Measurements from ENCODE around the gene PZP. TPM values are rescaled to one million over a fixed set of nuclear protein-coding genes. Genes with fewer than 3 reads are reported as not detected.
A peak's percentile ranks its signal among the peaks of the same experiment; 100 is the strongest.

The PZP gene
- total and polyA plus RNA-seq, 2 of the 13 experiments (the other 11 are each of a cell fraction or from before 2014, with no cell fraction given), result 0.07 to 0.89 TPM

GRCh38 chr12:9108504-9109212 is 99.5 kb downstream of the PZP start (continued):
- TF ChIP-seq ZNF34 (CRISPR knock-in tag; IDR thresholded peaks at IDR 0.05; ENCODE audit: borderline replicate concordance), result no peak
- TF ChIP-seq ATRX (CRISPR knock-in tag; IDR thresholded peaks at IDR 0.05; ENCODE audit: borderline replicate concordance), result no peak
- no peak for TF ChIP-seq WIZ (CRISPR knock-in tag; IDR thresholded peaks at IDR 0.05)
- TF ChIP-seq MAZ (IDR thresholded peaks at IDR 0.05; ENCODE audit: borderline replicate concordance, low read depth, low read length), result no peak
- 0 out of 2 replicates have a peak, but pooled peaks have one; percentile 10 for TF ChIP-seq MAZ (CRISPR knock-in tag; IDR thresholded peaks at IDR 0.05; ENCODE audit: low read depth)
- TF ChIP-seq SMYD3 (CRISPR knock-in tag; IDR thresholded peaks at IDR 0.05), result 0 out of 2 replicates have a peak, but pooled peaks have one; percentile 63
- TF ChIP-seq ZFP41 (CRISPR knock-in tag; IDR thresholded peaks at IDR 0.05; ENCODE audit: borderline replicate concordance), result no peak
- no peak for TF ChIP-seq U2AF1 (optimal IDR thresholded peaks at IDR 0.05; ENCODE audit: low read depth, low read length)
- TF ChIP-seq ZNF607 (CRISPR knock-in tag; IDR thresholded peaks at IDR 0.05; ENCODE audit: borderline replicate concordance), result no peak
- no peak for TF ChIP-seq ZNF841 (CRISPR knock-in tag; IDR thresholded peaks at IDR 0.05; ENCODE audit: borderline replicate concordance)
- TF ChIP-seq RORA (CRISPR knock-in tag; IDR thresholded peaks at IDR 0.05), result no peak
- no peak for TF ChIP-seq NFE2 (CRISPR knock-in tag; IDR thresholded peaks at IDR 0.05)
- no peak for TF ChIP-seq MZF1 (CRISPR knock-in tag; IDR thresholded peaks at IDR 0.05; ENCODE audit: borderline replicate concordance)
- no peak for TF ChIP-seq FOXP1 (IDR thresholded peaks at IDR 0.05)
- no peak for TF ChIP-seq FOXP1 (CRISPR knock-in tag; IDR thresholded peaks at IDR 0.05)
- TF ChIP-seq CBX5 (CRISPR knock-in tag; IDR thresholded peaks at IDR 0.05; ENCODE audit: borderline replicate concordance), result no peak
- TF ChIP-seq ZFP36L2 (CRISPR knock-in tag; IDR thresholded peaks at IDR 0.05), result no peak
- TF ChIP-seq FOXM1 (CRISPR knock-in tag; IDR thresholded peaks at IDR 0.05), result no peak
- TF ChIP-seq SUZ12 (IDR thresholded peaks at IDR 0.05; ENCODE audit: low read depth, low read length), result no peak
- no peak for TF ChIP-seq REL (CRISPR knock-in tag; conservative IDR thresholded peaks at IDR 0.05)
- no peak for TF ChIP-seq KDM1A (CRISPR knock-in tag; IDR thresholded peaks at IDR 0.05)
- no peak for TF ChIP-seq ZNF816 (CRISPR knock-in tag; IDR thresholded peaks at IDR 0.05; ENCODE audit: borderline replicate concordance)
- TF ChIP-seq, protein P1, sequence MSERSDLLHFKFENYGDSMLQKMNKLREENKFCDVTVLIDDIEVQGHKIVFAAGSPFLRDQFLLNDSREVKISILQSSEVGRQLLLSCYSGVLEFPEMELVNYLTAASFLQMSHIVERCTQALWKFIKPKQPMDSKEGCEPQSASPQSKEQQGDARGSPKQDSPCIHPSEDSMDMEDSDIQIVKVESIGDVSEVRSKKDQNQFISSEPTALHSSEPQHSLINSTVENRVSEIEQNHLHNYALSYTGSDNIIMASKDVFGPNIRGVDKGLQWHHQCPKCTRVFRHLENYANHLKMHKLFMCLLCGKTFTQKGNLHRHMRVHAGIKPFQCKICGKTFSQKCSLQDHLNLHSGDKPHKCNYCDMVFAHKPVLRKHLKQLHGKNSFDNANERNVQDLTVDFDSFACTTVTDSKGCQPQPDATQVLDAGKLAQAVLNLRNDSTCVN (CRISPR knock-in tag; IDR thresholded peaks at IDR 0.05; ENCODE audit: borderline replicate concordance), result no peak
- TF ChIP-seq TSC22D2 (CRISPR knock-in tag; IDR thresholded peaks at IDR 0.05; ENCODE audit: borderline replicate concordance), result no peak
- TF ChIP-seq RNF219 (CRISPR knock-in tag; IDR thresholded peaks at IDR 0.05), result no peak
- no peak for TF ChIP-seq ZNF441 (CRISPR knock-in tag; IDR thresholded peaks at IDR 0.05; ENCODE audit: borderline replicate concordance)
- TF ChIP-seq ZNF761 (CRISPR knock-in tag; conservative IDR thresholded peaks at IDR 0.05), result no peak
- 0 out of 2 replicates have a peak, but pooled peaks have one; percentile 14 for TF ChIP-seq ZNF331 (CRISPR knock-in tag; IDR thresholded peaks at IDR 0.05)
- no peak for TF ChIP-seq ZFP36L1 (CRISPR knock-in tag; IDR thresholded peaks at IDR 0.05)
- TF ChIP-seq CBX1 (IDR thresholded peaks at IDR 0.05; ENCODE audit: low read depth), result no peak
- no peak for TF ChIP-seq ZSCAN12 (CRISPR knock-in tag; IDR thresholded peaks at IDR 0.05)
- no peak for TF ChIP-seq CHCHD3 (CRISPR knock-in tag; IDR thresholded peaks at IDR 0.05)
